Stimulated activated CD4-positive, alpha-beta T cell treated with anti-CD3 and anti-CD28 coated beads, Interleukin-2, amount 100 ng/mL, for 24 hours (primary cell): ENCODE results near the gene GPR137.
"Not testable (repeated sequence)": the region's sequence is repeated elsewhere in the genome, so short reads cannot be mapped to it uniquely, and the experiment has no call there.

ENCODE experiments used
- DNase-seq, 2 donors: peaks; one replicate each; pipeline ENCODE4 v3.0.0-alpha.2; 2020

The GPR137 gene

DNA sequence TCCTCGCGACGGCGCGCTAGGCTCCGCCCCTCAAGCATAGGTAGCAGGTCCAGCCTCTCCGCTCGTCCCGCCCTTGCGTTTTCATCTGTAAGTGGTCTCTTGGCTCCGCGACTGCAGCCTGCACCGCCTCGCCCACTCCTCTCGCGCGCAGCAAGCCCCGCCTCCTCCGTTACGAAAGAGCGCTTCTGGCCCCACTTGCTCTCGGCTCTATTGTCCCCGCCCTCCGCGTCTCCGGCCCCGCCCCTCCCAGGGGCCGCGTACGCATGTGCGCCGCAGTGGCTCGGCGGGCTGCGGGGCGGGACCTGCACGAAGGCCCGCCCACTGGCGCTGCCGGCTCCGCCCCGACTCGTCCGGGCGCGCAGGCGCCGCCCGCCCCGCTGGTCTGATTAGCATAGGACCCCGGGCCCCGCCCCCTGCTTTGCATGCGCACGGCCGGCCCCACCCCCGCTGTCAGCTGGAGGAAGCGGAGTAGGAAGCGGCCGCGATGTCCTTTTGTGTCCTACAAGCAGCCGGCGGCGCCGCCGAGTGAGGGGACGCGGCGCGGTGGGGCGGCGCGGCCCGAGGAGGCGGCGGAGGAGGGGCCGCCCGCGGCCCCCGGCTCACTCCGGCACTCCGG is 19.5 kb downstream of the GPR137 start, which contains the start of gene ESRRA:
TSS of gene ESRRA (plus strand) at position 450 of the 616 bp plus-strand sequence. CDS start 1,656 bp downstream, outside the sequence.
- DNase-seq = peak; percentile 100

DNA sequence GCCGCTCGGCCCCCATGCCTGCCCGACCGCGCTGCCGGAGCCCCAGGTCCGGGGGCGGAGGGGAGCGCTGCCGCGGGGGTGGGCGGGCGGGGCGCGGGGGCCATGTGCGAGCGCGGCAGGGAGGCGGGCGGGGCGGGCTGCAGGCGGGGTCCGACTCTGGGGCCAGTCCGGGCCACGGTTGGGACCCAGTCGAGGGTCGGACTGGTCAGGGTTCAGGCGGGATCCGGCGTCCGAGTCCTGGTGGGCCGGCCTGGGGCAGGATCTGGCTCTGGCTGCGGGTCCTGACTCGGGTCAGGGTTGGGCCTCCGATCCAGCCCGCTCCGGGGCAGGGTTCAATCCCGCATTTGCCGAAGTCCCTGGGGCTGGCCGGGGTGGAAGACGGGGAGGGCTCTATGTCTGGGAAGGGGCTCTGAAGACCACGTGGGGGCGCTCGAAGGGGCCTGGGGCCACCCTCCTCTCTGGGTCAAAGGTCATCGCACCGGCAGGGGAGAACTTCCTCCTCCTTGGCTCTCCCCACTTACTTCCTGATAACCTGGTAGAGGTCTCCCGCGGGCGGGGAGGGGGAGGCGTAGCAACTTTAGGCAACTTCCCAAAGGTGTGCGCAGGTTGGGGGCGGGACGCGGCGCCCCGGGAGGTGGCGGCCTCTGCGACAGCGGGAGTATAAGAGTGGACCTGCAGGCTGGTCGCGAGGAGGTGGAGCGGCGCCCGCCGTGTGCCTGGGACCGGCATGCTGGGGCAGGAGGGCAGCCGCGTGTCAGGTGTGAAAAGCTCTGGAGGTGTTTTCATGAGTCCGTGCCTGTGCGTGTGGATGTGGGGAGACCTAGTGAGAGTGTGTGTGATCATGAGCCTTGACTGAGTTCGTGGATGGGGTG is 20.3 kb downstream of the GPR137 start:
- peak; percentile 75 to 76 for DNase-seq

DNA sequence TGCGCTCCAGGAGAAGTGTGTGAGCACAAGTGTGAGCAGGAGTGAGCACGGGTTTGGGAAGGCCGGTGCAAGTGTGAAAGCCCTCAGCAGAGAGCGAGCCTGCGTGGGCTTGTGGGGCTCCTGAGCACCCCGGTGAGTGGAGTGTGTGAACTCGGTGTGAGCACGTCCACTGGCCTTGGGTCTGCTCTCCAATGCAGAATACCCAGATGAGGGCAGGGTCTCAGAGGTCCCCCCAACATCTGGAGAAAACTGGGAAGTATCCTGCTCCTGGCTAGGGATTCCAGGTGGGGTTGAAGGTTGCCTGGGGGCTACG is 20.9 kb downstream of the GPR137 start:
- DNase-seq = no peak

DNA sequence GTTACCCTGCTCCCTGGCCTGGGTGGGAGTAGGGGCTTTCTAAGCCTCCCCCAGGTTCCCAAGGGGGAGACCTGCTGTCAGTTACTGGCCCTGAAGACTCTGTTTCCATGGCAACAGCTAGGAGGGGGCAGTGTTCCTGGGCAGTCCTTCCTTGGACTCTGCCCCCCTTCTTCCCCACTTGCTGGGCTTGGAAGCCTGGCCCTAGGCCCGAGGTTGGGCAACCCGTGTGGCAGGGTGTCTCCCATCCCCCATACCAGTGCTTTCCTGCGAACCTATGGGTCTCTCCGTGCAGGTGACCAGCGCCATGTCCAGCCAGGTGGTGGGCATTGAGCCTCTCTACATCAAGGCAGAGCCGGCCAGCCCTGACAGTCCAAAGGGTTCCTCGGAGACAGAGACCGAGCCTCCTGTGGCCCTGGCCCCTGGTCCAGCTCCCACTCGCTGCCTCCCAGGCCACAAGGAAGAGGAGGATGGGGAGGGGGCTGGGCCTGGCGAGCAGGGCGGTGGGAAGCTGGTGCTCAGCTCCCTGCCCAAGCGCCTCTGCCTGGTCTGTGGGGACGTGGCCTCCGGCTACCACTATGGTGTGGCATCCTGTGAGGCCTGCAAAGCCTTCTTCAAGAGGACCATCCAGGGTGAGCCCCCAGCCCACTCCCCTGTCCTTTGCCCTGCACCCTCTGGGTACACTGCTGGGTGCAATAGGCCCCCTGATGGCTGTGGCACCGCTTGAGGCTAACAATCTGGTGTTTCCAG is 21.4 kb downstream of the GPR137 start:
- DNase-seq = no peak

DNA sequence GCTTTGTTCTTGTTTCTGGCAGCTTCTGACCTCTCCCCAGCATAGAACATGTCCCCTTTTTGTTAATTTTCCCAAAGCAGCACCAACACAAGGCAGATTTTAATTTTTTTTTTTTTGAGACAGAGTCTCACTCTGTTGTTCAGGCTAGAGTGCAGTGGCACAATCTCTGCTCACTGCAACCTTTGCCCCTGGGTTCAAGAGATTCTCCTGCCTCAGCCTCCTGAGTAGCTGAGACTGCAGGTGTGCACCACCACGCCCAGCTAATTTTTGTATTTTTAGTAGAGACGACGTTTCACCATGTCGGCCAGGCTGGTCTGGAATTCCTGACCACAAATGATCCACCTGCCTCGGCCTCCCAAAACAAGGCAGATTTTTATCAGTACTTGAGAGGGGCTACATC is 22.1 kb downstream of the GPR137 start:
- not testable (repeated sequence) for DNase-seq

DNA sequence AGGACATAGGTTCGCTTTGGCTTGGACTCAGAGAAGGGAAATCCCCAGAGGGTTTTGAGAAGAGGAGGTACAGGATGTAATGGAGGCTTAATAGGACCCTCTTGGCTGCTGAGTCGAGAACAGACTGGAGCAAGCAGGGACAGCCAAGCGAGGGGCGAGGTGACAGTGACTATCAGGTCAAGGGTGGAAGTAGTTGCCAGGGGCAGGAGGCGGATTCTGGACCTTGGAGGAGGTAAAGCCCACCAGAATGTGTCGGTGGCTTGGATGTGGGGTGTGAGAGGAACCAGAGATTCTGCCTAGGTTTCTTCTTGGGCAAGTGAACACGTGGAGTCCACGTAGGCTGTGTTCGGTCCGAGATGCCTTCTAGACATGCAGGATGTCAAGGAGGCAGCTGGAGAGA is 27.3 kb downstream of the GPR137 start:
- no peak for DNase-seq

DNA sequence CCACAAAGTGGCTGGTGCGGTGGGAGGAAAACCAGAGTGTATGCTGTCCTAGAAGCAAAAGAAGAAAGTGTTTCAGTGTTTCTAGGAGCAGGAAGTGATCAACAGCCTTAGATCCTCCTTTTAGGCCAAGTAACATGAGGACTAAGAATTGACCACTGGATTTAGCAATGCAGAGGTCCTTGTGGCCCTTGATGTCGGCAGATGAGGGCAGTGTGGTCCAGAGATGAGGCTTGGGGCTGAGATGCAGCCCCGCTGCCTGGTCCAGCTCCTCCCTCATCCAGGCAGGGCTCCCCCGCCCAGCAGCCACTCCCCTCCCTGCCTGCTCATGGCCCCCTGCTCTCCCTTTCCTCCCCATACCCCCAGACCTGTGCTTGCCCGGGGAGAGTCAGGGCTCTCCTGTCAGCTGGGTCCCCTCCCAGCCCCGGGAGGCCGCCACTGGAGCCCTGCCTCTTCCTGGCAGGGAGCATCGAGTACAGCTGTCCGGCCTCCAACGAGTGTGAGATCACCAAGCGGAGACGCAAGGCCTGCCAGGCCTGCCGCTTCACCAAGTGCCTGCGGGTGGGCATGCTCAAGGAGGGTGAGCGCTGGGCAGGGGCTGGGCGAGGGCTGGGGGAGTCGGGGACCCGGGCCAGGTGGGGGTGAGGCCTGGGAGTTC is 28.0 kb downstream of the GPR137 start:
- DNase-seq = no peak

DNA sequence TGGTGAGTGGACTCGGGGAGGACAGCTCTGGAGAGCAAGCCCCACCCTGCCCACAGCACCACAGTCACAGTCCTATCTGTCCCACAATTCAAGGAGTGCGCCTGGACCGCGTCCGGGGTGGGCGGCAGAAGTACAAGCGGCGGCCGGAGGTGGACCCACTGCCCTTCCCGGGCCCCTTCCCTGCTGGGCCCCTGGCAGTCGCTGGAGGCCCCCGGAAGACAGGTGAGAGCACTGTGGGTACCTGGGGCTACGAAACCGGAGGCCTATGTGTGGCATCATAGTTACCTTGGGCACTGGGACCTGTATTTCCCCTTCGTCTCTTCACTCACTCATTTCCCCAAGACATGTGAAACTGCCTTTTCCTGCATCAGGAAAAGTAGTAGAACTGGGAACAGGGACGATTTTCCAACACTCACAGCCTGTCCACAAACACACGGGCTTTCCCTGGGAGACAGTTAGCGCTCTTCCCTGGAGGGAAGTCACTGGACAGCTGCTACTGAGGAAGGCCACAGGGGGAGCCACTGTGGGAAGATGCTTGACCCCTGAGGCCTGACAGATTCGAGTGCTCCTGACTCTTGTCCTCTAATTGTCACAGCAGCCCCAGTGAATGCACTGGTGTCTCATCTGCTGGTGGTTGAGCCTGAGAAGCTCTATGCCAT is 28.6 kb downstream of the GPR137 start:
- DNase-seq = no peak

DNA sequence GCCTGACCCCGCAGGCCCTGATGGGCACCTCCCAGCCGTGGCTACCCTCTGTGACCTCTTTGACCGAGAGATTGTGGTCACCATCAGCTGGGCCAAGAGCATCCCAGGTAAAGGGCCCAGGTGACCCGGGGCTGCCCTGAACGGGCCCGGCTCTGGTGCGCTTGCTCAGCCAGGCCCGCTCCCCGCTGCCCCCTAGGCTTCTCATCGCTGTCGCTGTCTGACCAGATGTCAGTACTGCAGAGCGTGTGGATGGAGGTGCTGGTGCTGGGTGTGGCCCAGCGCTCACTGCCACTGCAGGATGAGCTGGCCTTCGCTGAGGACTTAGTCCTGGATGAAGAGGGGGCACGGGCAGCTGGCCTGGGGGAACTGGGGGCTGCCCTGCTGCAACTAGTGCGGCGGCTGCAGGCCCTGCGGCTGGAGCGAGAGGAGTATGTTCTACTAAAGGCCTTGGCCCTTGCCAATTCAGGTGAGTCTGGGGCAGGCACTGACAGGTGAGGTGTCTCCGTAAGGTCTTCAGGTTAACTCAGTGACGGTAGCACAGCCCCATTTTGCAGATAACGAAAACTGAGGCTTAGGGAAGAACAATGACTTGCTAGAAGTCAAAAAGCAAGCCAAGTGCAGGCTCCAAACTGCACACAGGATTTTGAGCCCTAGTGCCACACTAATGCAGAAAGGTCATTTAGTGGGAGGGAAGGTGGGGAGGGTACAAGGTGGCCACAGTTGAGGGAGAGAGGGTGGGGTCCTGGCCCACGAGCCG is 29.3 kb downstream of the GPR137 start:
- DNase-seq = no peak

DNA sequence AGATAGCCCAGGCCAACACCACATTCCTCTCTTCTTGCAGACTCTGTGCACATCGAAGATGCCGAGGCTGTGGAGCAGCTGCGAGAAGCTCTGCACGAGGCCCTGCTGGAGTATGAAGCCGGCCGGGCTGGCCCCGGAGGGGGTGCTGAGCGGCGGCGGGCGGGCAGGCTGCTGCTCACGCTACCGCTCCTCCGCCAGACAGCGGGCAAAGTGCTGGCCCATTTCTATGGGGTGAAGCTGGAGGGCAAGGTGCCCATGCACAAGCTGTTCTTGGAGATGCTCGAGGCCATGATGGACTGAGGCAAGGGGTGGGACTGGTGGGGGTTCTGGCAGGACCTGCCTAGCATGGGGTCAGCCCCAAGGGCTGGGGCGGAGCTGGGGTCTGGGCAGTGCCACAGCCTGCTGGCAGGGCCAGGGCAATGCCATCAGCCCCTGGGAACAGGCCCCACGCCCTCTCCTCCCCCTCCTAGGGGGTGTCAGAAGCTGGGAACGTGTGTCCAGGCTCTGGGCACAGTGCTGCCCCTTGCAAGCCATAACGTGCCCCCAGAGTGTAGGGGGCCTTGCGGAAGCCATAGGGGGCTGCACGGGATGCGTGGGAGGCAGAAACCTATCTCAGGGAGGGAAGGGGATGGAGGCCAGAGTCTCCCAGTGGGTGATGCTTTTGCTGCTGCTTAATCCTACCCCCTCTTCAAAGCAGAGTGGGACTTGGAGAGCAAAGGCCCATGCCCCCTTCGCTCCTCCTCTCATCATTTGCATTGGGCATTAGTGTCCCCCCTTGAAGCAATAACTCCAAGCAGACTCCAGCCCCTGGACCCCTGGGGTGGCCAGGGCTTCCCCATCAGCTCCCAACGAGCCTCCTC is 30.2 kb downstream of the GPR137 start:
- DNase-seq = not testable (repeated sequence)

DNA sequence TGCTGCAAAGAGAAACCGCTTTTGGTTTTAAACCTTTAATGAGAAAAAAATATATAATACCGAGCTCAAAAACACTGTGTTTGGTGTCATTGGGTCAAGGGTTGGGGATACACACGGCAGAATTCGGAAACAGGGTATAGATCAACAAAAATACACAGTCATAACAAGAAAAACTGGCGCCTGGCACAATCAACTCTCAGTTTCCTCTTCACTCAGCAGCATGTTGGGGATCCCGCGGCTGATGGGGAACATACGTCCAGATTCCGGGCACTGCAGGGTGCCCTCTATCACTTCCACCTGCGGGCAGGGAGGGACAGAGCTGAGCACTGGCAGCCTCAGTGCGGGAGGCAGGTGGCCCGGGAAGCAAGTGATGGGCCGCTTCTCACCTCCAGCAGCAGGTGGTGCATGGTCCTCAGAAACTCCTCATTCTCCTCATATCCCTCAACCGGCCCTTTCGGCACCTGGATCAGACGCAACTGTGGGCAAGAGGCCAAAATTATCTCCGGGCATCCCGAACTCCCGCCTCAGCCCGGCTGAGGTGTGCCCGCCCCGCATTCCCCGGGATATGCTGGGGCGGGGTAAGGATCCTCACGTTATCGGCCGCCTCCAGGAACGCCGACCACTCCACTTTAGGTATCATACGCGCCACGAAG is 31.1 kb downstream of the GPR137 start:
- DNase-seq = peak; percentile 40 to 46

DNA sequence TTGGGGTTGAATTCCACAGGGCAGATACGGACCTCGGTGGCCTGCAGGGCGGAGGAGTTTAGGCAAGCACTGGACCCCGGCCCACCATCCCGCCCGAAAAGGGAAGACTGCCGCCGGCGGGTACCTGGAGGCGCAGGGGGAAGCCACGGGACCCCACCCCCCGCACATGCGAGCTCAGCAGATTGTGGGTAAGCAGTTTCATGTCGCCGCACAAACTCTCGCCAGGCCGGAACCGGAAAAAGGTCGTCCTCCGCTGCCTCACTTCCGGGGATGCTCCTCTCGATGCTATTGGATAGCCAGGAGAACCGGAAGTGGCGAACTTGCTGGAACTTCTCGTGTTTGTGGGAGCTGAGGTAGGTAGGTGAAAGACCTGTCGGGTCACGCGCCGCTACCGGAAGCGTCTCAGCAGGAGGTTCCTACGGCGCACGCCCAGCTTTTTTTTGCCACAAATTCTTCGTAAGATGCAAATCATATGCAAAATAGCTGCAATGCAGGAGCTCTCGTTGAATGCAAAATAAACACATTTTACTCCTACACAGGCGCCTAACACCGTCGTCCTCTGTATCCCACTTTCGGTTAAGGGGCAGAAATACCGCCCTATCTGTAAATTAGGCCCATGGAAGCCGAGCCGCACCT is 31.8 kb downstream of the GPR137 start, which contains the start of gene TRMT112:
TSS of gene TRMT112 (minus strand) at position 235 of the 636 bp plus-strand sequence. CDS start at position 202, 33 bp downstream.
- DNase-seq = peak; percentile 95

DNA sequence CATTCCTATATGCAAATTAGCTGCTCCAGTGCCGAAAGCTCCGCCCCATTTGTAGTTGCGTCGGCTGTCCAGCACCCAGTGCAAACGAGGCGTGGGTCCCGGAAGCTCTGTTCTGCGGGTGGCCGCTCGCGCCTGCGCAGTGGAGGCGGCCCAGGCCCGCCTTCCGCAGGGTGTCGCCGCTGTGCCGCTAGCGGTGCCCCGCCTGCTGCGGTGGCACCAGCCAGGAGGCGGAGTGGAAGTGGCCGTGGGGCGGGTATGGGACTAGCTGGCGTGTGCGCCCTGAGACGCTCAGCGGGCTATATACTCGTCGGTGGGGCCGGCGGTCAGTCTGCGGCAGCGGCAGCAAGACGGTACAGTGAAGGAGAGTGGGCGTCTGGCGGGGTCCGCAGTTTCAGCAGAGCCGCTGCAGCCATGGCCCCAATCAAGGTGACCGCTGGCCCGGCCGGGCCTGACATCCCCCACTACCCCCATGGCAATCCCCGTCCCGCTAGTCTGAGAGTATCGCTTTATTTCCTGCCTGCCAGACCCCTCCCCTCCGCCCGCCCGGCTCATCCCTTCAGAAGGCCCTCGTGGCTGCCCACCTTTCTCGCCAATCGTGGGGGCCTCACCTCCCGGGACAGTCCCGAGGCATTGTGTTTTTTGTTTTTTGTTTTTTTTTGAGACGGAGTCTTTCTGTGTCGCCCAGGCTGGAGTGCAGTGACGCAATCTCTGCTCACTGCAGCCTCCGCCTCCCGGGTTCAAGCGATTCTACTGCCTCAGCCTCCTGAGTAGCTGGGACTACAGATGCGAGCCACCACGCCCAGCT is 32.5 kb downstream of the GPR137 start, which contains the start of gene PRDX5:
TSS of gene PRDX5 (plus strand) at position 161 of the 805 bp plus-strand sequence. CDS start at position 256, 95 bp downstream.
- peak; percentile 93 to 95 for DNase-seq

DNA sequence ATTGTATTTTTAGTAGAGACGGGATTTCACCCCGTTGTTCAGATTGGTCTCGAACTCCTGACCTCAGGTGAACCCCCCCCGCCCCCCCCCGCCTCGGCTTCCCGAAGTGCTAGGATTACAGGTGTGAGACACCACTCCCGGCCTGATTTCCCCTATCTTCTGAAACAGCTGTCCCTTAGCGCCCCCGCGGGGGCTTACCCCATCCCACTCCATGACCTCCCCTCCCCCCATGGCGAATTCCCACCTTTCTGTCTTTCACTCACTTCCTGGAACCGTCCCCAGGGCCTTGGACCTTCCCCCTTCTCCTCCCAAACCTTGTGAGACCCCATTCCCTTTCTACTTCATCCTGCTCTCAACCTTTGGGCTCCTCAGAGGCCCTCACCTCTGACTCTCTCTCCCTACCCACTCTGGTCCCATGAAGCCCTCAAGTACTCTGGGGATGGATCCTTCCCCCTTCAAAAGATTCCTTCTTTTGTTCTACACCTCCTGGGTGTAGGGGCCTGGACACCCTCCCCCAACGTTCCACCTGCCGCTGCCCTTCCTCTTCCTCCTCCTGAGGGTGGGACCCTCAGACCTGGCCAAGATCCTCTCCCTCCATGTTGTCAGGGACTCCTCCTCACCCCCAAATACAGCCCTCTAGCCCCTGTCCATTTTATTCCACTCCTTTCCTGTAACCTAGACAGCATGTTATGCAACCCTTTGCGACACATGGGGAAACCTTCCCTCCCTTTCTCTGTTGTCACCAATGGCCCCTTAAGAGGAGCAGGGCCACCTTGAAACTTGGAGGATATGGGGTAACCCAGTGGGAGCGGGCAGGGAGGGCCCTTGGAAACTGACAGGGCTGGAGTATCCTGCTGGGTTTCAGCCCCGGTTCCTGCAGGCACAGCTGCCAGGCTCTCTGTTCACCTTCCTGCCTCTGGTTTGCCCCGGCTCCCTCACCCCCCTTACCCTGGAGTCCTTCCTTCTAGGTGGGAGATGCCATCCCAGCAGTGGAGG is 33.4 kb downstream of the GPR137 start:
- no peak for DNase-seq

DNA sequence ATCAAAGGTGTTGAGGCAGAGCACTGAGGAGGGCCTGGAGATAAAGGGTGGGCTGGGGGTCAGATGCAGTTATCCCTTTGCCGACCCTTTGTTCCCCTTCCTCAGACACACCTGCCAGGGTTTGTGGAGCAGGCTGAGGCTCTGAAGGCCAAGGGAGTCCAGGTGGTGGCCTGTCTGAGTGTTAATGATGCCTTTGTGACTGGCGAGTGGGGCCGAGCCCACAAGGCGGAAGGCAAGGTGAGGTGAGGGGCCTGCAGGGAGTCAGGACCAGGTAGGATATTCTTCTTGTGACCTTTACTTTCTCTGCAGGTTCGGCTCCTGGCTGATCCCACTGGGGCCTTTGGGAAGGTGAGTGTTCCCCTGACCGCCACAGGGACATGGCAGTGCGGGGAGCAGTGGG is 34.9 kb downstream of the GPR137 start:
- no peak for DNase-seq

DNA sequence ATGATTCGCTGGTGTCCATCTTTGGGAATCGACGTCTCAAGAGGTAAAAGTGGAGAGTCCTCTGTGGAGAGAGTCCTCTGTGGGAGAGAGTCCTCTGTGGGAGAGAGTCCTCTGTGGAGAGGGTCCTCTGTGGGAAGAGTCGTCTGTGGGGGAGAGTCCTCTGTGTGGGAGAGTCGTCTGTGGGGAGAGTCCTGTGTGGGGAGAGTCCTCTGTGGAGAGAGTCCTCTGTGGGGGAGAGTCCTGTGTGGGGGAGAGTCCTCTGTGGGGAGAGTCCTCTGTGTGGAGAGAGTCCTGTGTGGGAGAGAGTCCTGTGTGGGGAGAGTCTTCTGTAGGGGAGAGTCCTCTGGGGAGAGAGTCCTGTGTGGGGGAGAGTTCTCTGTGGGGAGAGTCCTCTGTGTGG is 35.4 kb downstream of the GPR137 start:
- DNase-seq = no peak

DNA sequence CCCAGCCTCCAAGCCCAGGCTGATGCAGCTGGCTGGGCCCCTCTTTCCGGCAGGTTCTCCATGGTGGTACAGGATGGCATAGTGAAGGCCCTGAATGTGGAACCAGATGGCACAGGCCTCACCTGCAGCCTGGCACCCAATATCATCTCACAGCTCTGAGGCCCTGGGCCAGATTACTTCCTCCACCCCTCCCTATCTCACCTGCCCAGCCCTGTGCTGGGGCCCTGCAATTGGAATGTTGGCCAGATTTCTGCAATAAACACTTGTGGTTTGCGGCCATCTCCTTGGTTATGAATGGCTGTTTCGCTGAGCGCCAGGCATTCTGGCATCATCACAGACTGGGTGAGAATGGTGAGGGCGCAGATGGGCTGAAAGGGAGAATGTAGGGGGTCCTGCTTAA is 35.9 kb downstream of the GPR137 start:
- DNase-seq = no peak
